Stomach (tissue), 9 donors: ENCODE results near the gene POLL. TPM values are rescaled to one million over a fixed set of nuclear protein-coding genes. Genes with fewer than 3 reads are reported as not detected.

Experiments used
- DNase-seq, 2 donors: peaks; one replicate each; pipeline versions ENCODE4 v3.0.0 to v3.0.0-alpha.2; 2013 to 2019
- H3K27ac ChIP-seq, 5 donors: fragments of 200-600 bp in 4 of 5; sonication (generic) in 4 of 5; one replicate each; pipeline ENCODE4 v1.5.1; 2013 to 2019; ENCODE audit warnings: mild to moderate bottlenecking in 1 of 5, moderate library complexity in 1 of 5
- H3K27me3 ChIP-seq, 3 donors: fragments of 200-600 bp; sonication (generic); one replicate each; pipeline ENCODE4 v1.5.1; 2017 to 2019; ENCODE audit warnings: mixed run types in 1 of 3
- H3K36me3 ChIP-seq, 4 donors: fragments of 200-600 bp; sonication (generic); 1 replicate in 3 of 4; 2 replicates in 1 of 4; pipeline ENCODE4 v1.5.1; 2016 to 2019
- H3K4me1 ChIP-seq, 4 donors: fragments of 200-600 bp; sonication (generic); one replicate each; pipeline ENCODE4 v1.5.1; 2016 to 2019
- H3K4me3 ChIP-seq, 4 donors: fragments of 200-600 bp; sonication (generic) in 3 of 4; one replicate each; pipeline ENCODE4 v1.5.1; 2016 to 2019; ENCODE audit warnings: mild to moderate bottlenecking in 1 of 4
- H3K9me3 ChIP-seq, 4 donors: fragments of 200-600 bp; sonication (generic); one replicate each; pipeline ENCODE4 v1.5.1; 2016 to 2019
- EP300 ChIP-seq: sonication (generic); formaldehyde crosslinking; IDR thresholded peaks from one replicate; pipeline ENCODE4 v1.6.1; 2017; ENCODE audit warnings: antibody characterized with exemption
- POLR2A ChIP-seq, 4 donors: fragments of 450-650 bp; IDR thresholded peaks; one replicate each; pipeline ENCODE4 v1.6.1; 2016; ENCODE audit warnings: antibody characterized with exemption in 4 of 4, control low read depth in 2 of 4, mild to moderate bottlenecking in 1 of 4, moderate library complexity in 1 of 4
- POLR2AphosphoS5 ChIP-seq, 3 donors: sonication (generic); formaldehyde crosslinking; IDR thresholded peaks; one replicate each; pipeline ENCODE4 v1.6.1; 2016; ENCODE audit warnings: antibody characterized with exemption in 3 of 3
- WGBS, 5 donors: extraction: QIAGEN DNeasy Blood & Tissue Kit in 3 of 5; methylation state at CpG; one replicate each; pipeline versions ENCODE4 v1.1.5 to v1.1.7; 2013 to 2018; 5-methylcytosine and 5-hydroxymethylcytosine counted together
- intact Hi-C: fragments of 100-400 bp; cut with DNase I; formaldehyde crosslinking; loops from one replicate; pipeline ENCODE4 v1.15.1; 2023; ENCODE audit warnings: low total_unique reads
- polyA plus RNA-seq, 3 donors: library from polyadenylated mRNA; stranded (reverse); fragments of 200-250 nt; gene quantifications; one replicate each; pipeline ENCODE4 v1.2.3, GENCODE V29; 2013
- total RNA-seq, 5 donors: library from RNA; depleted of rRNA; stranded (reverse); fragments of >200 nt; gene quantifications; one replicate each; pipeline versions ENCODE4 v1.1.0 to v1.2.3, GENCODE V29; 2014 to 2016
- TF ChIP-seq, protein P1 (sequence below), 7 experiments: fragments of 450-650 bp in 4 of 7; fragments of 200-600 bp in 3 of 7; sonication (generic) in 3 of 7; IDR thresholded peaks; one replicate each; pipeline ENCODE4 v1.5.1; 2016 to 2019; ENCODE audit warnings: antibody characterized with exemption in 7 of 7, control low read depth in 2 of 7, mild to moderate bottlenecking in 1 of 7
- donor health status: healthy with polysubstance abuse.
- donor health status: Bipolar disorder and iron deficiency.
- donor health status: healthy.

Gene POLL
- total and polyA plus RNA-seq, 8 donors: 12.9 to 122 (median 34.2) TPM

DNA sequence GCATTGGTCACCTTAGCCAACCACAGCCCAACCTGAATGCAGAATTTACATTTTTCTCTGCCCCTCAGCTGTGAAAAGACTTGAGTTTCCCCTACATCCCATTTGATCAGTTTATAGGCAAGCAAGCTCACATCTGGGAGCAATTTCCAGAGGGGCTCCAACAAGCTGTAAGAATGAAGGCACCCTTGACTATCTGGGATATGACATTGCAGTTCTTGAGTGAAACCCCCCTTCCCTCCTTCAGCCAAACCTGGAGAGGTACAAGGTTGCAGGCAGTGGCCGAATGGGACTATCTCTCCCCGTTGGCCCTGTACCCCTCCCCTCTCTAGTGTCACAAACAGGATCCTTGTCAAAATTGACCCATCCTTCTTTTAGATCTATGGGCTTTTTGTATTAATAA is 30.5 kb downstream of the POLL start:
- Histone ChIP-seq H3K27ac (no peak overlapping the region), H3K27me3 (peaks cover 0 to 29% (median 0%) of the 10 kb centered on the region in 3 donors), H3K4me3 (no peak overlapping the region), H3K36me3 (peaks cover 6 to 37% (median 26%) of the 10 kb centered on the region in 4 donors), H3K9me3 (no peaks in the 10 kb centered on the region), H3K4me1 (no peaks in the 10 kb centered on the region)
- intact Hi-C loops: no loop called here
- TF ChIP-seq, protein P1, sequence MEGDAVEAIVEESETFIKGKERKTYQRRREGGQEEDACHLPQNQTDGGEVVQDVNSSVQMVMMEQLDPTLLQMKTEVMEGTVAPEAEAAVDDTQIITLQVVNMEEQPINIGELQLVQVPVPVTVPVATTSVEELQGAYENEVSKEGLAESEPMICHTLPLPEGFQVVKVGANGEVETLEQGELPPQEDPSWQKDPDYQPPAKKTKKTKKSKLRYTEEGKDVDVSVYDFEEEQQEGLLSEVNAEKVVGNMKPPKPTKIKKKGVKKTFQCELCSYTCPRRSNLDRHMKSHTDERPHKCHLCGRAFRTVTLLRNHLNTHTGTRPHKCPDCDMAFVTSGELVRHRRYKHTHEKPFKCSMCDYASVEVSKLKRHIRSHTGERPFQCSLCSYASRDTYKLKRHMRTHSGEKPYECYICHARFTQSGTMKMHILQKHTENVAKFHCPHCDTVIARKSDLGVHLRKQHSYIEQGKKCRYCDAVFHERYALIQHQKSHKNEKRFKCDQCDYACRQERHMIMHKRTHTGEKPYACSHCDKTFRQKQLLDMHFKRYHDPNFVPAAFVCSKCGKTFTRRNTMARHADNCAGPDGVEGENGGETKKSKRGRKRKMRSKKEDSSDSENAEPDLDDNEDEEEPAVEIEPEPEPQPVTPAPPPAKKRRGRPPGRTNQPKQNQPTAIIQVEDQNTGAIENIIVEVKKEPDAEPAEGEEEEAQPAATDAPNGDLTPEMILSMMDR (IDR thresholded peaks at IDR 0.05): no peak
- no peak for TF ChIP-seq POLR2A (IDR thresholded peaks at IDR 0.05)
- no peak for TF ChIP-seq POLR2AphosphoS5 (IDR thresholded peaks at IDR 0.05)
- no peak for TF ChIP-seq EP300
- DNase-seq: no peak
- WGBS, 5 donors: 82 to 86% (median 83%) methylated on average over 2 of the region's 2 CpGs

DNA sequence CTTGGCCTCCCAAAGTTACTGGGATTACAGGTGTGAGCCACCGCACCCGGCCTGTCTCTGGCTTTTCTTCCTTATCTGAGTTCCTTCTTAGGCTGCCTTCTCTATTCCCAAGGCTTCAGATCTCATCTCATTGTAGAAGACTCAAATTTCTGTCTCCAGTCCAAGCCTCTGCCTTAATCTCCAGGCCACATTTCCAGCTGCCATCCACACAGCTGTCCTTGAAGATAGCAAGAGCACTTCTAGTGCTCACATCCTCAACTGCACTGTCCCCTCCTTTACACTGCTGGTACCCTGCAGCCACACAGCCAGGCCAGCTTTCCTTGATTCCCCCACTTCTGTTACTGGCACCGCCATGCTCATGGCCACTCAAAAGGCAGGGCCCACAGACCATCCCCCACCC is 35.6 kb downstream of the POLL start:
- no peak overlapping the region for H3K27ac ChIP-seq
- H3K9me3 ChIP-seq: no peaks in the 10 kb centered on the region
- DNase-seq: no peak
- peaks cover 6 to 57% (median 46%) of the 10 kb centered on the region in 4 donors for H3K36me3 ChIP-seq
- TF ChIP-seq, protein P1 (IDR thresholded peaks at IDR 0.05): no peak
- no peak for TF ChIP-seq EP300
- TF ChIP-seq POLR2A (IDR thresholded peaks at IDR 0.05): no peak
- TF ChIP-seq POLR2AphosphoS5 (IDR thresholded peaks at IDR 0.05): no peak
- H3K4me3 ChIP-seq: no peak overlapping the region
- WGBS, 5 donors: 91 to 98% (median 95%) methylated on average over 3 of the region's 3 CpGs
- intact Hi-C loops: no loop called here
- peaks cover 0 to 14% (median 6%) of the 10 kb centered on the region in 4 donors for H3K4me1 ChIP-seq
- H3K27me3 ChIP-seq: no peaks in the 10 kb centered on the region

DNA sequence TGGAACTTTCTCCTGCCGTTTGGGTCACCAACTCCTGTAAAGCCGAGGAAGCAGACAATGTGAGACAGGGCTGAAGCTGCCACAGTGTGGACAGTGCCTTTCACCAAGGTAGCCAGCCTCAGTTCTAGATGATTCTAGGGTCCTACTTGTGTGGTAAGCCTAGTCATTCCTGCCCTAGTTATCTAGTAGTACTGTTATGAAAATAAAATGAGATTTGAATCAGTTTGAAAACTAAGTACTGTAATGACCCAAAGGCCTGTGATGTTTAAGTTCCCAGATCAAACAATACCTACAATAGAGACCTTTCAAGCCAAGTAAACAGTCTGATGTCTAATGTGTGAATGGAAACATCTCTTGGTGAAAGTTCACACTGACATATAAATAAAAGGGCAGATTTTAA is 37.1 kb downstream of the POLL start:
- H3K4me1 ChIP-seq: peaks cover 0 to 14% (median 6%) of the 10 kb centered on the region in 4 donors
- no peaks in the 10 kb centered on the region for H3K27me3 ChIP-seq
- TF ChIP-seq, protein P1 (IDR thresholded peaks at IDR 0.05): no peak
- TF ChIP-seq POLR2A (IDR thresholded peaks at IDR 0.05) (no peak), POLR2AphosphoS5 (IDR thresholded peaks at IDR 0.05) (no peak), EP300 (no peak)
- H3K27ac ChIP-seq: no peak overlapping the region
- no peak for DNase-seq
- no peak overlapping the region for H3K4me3 ChIP-seq
- H3K9me3 ChIP-seq: no peaks in the 10 kb centered on the region
- 85 to 93% (median 89%) methylated on average over 2 of the region's 2 CpGs for WGBS, 5 donors
- intact Hi-C loops: no loop called here
- peaks cover 6 to 54% (median 46%) of the 10 kb centered on the region in 4 donors for H3K36me3 ChIP-seq

DNA sequence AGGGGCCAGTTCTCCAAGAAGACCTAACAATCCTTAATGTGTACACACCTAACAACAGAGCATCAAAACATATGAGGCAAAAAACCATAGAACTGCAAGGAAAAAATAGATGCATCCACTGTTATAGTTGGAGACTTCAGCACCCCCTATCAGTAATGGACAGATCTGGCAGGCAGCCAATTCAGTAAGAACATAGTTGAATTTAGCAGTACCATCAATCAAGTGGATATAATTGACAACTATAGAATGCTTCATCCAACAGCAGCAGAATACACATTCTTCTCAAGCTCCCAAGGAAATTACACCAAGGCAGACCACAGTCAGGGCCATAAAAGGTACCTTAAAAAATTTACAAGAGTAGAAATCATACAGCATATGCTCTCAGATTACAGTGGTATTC is 42.2 kb downstream of the POLL start:
- DNase-seq: no peak
- no peak for TF ChIP-seq EP300
- no peak for TF ChIP-seq POLR2A (IDR thresholded peaks at IDR 0.05)

DNA sequence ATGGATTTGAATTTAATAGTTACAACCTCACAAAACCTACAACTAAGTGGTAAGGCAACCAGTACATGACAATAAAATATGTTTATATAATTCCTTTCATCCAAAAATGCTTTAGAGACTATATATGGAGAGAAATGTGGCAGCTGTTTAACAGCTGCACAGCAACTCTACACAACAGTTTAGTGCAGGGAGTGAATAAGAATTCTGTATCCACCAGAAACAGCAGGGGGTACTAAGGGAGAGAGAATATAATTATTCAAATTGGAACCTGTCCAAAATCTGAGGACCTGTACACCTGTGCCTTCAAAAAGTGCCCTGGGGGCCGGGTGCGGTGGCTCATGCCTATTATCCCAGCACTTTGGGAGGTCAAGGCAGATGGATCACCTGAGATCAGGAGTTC is 49.6 kb downstream of the POLL start:
- H3K4me3 ChIP-seq: no peak overlapping the region
- DNase-seq: no peak
- intact Hi-C loops: no loop called here
- H3K4me1 ChIP-seq: no peaks in the 10 kb centered on the region
- WGBS, 5 donors: 88 to 97% (median 95%) methylated on average over 2 of the region's 2 CpGs
- no peaks in the 10 kb centered on the region for H3K27me3 ChIP-seq
- no peak overlapping the region for H3K27ac ChIP-seq
- H3K36me3 ChIP-seq: peaks cover 8 to 51% (median 47%) of the 10 kb centered on the region in 4 donors
- TF ChIP-seq POLR2A (IDR thresholded peaks at IDR 0.05) (no peak), EP300 (no peak), POLR2AphosphoS5 (IDR thresholded peaks at IDR 0.05) (no peak)
- TF ChIP-seq, protein P1 (IDR thresholded peaks at IDR 0.05): no peak
- no peaks in the 10 kb centered on the region for H3K9me3 ChIP-seq

More for the DNA sequence above, 42.2 kb downstream of the POLL start:
- H3K36me3 ChIP-seq: peaks cover 0 to 16% (median 9%) of the 10 kb centered on the region in 4 donors
- no peak overlapping the region for H3K27ac ChIP-seq
- H3K27me3 ChIP-seq: no peaks in the 10 kb centered on the region
- intact Hi-C loops: no loop called here
- H3K4me1 ChIP-seq: peaks cover 0 to 13% (median 6%) of the 10 kb centered on the region in 4 donors
- H3K9me3 ChIP-seq: no peaks in the 10 kb centered on the region
- H3K4me3 ChIP-seq: no peak overlapping the region
